GM19099 (cell line): ENCODE results near the gene UCKL1.
A peak's percentile ranks its signal among the peaks of the same experiment; 100 is the strongest.

Experiments used
- POLR2A ChIP-seq: IDR thresholded peaks from 3 replicates; pipeline ENCODE4 v1.6.1; 2011; ENCODE audit warnings: low read depth; ENCODE audit not compliant: insufficient read length; ENCODE audit errors: extremely low read depth

The UCKL1 gene

DNA sequence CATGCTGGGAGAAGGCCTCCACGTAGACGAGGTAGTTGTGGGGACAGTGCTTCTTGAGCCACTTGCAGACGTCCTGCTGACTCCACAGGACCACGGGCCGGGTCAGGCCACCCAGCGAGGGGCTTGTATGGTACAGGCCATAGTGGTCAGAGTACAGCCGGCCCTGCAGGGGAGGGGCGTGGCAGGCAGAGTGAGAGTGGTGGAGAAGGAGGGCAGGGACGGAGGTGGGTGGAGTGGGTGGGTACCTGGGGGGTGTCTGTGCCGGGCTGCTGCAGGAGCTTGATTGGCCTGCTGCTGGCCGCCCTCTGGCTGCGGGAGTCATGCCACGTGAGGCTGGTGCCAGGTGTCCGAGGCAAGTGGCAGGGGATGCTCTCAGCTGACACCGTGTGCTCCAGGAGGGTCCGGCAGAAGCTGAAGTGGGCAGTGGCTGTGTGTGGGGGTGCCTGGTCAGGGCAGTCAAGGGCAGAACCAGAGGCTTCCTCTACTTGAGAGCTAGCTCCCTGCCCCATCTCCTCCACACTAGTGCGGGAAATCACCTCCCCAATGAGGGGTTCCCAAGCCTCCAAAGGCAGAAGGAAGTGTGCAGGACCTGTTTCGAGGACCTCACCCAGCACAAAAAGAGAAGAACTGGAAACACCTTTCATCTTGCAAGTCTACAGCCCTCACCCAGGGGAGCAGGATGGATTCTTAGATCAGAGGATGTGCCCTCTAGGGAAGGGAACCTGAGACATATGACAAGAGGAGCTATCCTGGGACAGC lies 20.9 kb upstream of the UCKL1 start:
- no peak for TF ChIP-seq POLR2A

DNA sequence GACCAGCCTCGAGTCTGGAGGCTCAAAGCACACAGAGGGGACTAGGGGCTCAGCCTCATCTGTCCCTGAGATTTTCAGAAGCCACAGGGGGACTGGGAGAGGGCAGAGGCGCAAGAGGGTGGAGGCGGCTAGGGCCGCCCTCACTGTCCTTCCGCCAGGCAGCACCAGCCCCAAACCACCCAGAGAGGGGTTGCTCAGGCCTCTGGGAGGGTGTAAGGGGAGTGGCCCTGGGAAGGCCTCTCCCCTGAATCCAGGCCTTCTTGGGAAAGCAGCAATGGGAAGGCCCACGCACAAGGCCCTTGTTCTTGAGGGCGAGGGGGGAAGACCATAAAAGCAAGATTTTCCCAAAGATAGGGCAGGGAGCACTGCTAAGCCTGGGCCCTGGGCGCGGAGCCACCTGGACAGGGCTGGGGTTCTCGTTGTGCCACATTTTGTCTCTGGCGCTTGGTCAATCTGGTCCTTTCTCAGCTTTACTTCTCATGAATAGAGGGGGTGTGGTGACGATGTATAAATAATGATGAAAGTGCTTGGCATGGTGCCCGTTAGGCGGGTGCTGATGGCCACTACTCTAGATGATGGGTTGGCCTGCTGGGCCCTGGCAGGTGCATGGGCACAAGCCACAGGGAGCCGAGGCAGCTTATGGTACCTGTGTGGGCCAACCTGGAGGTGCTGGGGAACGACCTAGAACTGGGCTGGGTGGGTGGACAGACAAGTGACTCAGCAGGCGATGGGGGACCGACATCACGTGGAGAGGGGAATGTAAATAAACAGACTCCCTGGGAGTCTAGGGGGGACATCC lies 18.4 kb upstream of the UCKL1 start:
- no peak for TF ChIP-seq POLR2A

- no peak for TF ChIP-seq POLR2A
These were observed 17.6 kb upstream of the UCKL1 start for GRCh38 chr20:63973636-63974401.

GRCh38 chr20:63973160-63973479 lies 16.9 kb upstream of the UCKL1 start:
- no peak for TF ChIP-seq POLR2A

DNA sequence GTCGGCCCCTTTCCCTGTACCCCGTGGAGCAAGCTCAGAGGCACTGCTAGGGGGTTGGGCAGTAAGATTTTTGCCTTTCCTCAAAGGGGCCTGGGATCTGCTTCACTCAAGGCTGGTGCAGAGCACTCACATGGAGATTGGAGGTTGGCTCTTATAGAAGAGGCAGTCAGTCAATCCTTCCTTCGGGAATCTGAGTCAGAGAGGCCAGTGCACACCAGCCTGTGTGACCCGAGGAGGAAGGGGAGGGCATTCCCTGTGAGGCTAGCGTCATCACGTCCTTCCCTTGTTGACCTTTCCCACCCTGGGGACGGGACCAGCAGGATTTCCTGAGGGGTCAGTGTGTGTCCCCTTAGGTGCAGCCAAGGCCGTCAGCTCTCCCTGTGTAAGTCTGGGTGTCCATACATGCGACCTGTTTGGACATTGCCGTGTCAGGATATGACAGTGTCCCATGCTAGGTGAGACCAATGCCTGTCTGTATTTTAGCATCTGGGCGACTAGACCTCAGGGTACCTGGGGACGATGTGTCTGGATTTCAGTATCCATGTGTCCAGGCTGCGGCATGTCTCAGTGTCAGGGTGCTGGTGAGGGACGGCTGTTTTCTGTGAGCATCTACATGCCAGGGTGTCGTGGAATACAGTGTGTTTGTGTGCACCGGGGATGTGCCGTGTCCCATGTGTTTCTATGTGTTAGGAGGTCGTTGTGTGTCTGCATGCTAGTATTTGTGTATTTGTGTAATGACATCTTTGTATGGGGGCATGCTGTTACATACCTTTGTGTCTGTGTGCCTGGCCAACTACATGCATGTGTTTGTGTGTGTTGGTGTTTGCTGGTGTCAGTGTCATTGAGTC lies 16.3 kb upstream of the UCKL1 start:
- no peak for TF ChIP-seq POLR2A

GRCh38 chr20:63970714-63971431 lies 14.7 kb upstream of the UCKL1 start:
- no peak for TF ChIP-seq POLR2A

GRCh38 chr20:63969838-63970713 lies 13.9 kb upstream of the UCKL1 start, which contains the start of gene ZNF512B:
Gene ZNF512B, minus strand, starts transcription at chr20:63969930. Its CDS starts 1,980 bp downstream, at chr20:63967950.
- peak; percentile 48 for TF ChIP-seq POLR2A

DNA sequence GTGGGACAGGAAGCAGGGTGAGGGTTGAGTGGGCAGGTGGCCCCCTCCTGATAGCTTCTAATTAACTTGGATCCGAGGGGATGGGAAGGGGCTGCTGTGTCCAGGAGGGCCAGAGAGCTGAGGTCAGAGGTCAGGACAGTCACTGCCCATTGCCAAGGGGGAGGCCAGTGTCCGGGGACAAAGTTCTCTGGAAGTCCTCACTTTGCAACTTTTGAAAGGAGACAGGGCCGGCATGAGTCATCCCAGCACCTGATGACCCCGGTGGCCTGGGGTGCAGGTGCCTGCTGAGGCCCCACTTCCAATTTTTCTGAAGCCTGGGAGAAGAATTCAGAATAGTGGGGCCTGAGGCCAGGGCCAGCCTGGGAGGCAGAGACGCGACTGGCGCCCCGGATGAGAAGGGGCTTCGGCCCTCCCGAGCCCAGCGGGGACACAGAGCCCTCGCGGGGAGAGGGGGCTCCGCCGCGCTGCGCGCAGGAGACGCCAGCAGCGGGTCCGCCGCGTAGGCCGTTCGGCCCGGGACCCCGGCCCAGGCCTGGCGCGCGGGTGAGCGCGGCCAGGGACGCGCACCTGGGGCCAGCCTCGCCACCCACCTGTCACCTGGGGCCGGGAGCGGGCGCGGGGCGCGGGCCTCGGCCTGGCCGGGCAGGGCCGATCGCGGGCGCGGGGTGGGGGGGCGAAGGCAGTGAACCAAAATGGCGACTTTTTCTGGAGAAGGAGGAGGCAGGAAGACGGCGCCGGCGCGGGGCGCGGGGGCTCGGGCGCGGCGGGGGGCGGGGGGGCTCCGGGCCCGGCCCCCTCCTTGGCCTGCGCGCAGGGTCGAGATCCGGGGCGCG lies 12.9 kb upstream of the UCKL1 start:
- no peak for TF ChIP-seq POLR2A

DNA sequence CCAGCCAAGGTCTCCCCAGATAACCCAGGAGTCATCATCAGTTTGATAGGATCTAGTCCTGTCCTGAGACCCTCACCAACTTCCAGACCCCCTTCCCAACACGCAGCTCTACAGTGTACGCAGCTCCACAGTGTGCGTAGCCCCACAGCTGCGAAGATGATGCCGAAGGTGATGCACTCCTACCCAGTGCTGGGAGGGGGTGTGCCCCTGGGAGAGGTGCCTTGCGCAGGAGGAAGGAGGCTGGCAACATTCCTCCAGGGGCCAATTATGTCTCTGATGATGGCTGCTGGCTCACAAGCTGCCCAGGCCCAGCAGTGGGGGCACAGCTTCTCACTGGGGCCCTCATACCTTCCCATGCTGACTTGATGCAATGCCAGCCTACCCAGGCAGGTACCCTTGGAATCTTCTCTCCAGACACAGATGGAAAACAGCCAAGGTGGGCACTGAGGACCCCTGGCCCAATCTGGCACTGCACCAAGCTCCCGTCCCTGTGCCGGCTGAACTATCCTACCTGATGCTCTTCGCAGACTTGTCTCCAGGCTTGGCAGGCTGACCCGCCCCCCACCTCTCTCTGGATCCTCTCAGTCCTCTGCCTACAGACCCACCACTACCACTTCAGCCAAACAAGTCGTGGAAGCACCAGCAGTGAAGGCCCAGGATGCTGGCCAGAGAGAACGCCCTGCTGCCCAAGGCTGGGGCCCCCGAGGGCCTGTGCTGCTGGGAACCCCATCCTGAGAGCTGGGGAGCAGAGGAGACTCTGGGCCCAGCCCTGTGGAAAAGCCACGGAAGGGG lies 12.1 kb upstream of the UCKL1 start:
- no peak for TF ChIP-seq POLR2A

DNA sequence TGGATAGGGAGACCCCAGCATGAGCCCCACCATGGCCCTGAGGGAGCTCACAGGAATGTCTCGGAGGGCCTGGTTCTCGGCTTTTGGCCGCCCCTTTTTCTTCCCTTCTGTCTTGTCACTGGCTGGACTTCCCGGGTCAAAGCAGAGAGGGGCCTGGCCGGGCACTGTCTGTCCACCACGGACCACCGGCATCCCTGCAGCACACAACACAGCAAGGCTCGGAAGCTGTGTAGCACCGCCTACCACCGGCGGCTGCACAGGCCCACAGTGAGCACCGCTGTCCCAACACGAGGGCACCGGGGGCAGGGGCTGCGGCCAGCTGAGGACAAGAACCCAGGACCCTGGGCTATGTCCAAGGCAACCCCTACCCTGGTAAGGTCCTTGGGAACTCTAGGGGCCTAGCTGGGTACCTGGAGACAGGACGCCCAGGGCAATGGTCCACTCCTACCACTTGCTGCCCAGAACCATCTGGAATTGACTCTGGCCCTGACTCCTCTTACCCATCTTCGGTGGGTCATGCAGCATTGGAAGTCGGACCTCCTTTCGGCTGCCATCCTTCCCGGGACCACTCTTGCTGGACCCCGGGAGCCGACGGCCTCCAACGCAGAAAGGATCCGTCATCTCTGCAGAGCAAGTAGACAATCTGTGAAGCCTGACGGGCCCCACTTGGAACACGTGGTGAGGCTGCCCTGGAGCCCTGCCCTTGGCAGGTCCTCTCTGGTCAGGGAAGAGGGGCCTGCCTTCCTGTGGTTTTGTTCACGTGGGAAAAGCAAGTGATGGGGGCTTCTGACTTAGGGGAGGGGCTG lies 11.3 kb upstream of the UCKL1 start:
- no peak for TF ChIP-seq POLR2A

DNA sequence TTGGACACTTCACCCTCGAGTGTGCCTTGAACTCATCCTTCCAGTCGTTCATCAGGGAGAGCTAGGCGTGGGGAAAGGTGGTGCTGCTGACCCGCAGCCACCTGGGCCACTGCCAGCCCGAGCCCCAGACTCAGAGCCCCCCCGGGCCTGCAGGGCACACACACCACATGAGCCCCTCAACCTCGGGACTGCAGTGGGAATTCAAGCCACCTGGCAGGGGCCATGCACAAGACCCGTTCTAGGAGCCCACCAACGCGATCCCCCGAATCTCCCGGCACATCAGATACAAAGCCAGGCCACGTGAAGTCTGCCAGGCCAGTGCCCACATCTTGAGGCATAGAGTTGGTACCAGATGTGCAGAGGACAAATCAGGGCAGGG lies 10.7 kb upstream of the UCKL1 start:
- no peak for TF ChIP-seq POLR2A
